ENCODE data around the gene C22orf15. TPM values are rescaled to one million over a fixed set of nuclear protein-coding genes. Genes with fewer than 3 reads are reported as not detected.

Gene C22orf15
- total RNA-seq, 1 donor from 2014 or later = not detected

DNA sequence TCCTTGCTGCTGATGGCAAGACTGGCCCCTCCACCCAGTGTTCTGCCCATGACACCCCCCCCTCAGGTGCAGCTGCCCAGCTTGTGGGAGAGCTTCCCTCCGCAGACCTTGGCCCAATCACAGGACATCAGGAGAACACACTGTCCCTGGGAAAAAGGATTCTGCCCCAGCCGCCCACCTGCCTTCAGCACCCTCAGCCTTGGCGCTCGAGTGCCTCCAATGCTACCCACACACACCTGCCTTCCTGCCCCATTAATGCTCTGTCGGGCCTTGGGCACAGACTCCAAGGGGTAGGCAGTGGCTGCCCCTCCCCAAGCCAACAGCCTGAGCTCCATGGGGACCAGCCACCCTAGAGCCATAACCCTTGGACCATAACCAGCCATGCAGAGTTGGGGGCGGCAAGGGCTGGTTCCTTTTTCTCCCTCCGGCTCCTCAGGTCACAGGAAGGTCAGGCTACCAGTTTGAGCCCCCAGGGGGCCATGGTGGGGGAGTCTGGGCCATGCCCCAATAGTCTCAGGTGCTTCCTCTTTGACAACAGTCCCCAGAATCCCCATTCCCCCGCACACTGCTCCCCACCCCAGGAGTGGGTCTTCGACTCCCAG is 10.6 kb upstream of the C22orf15 start:
- Histone ChIP-seq H3K27me3 (no peaks in the 10 kb centered on the region), H3K4me3 (no peak overlapping the region), H3K4me1 (peaks cover 0 to 3% of the 10 kb centered on the region in 2 donors), H3K27ac (no peak overlapping the region), H3K9me3 (no peaks in the 10 kb centered on the region), H3K36me3 (no peaks in the 10 kb centered on the region)
- intact Hi-C loops (cut with DNase I) = no loop called here
- TF ChIP-seq, protein P1, sequence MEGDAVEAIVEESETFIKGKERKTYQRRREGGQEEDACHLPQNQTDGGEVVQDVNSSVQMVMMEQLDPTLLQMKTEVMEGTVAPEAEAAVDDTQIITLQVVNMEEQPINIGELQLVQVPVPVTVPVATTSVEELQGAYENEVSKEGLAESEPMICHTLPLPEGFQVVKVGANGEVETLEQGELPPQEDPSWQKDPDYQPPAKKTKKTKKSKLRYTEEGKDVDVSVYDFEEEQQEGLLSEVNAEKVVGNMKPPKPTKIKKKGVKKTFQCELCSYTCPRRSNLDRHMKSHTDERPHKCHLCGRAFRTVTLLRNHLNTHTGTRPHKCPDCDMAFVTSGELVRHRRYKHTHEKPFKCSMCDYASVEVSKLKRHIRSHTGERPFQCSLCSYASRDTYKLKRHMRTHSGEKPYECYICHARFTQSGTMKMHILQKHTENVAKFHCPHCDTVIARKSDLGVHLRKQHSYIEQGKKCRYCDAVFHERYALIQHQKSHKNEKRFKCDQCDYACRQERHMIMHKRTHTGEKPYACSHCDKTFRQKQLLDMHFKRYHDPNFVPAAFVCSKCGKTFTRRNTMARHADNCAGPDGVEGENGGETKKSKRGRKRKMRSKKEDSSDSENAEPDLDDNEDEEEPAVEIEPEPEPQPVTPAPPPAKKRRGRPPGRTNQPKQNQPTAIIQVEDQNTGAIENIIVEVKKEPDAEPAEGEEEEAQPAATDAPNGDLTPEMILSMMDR (IDR thresholded peaks at IDR 0.05) = no peak
- no peak for DNase-seq (ENCODE audit: low spot score in 2 of 2)

DNA sequence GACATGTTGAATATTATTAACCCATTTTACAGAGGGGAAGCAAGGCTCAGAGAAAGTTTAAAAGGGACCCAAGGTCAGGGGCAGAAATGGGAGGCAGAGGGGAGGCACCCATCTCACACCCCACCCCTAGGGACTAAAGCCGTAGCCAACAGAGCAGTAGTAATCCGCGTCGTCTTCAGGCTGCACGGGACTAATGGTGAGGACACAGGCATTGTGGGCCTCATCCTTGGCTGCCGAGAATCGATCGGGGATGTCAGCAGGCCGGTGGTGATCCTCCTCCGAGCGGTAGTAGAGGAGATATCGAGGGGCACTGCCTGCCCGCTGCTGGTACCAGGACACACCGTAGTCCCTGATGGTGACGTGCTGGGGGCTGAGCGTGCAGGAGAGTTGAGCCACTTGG is 10.0 kb upstream of the C22orf15 start:
- DNase-seq (ENCODE audit: low spot score in 2 of 2) = no peak
- Histone ChIP-seq H3K27me3 (no peaks in the 10 kb centered on the region), H3K27ac (no peak overlapping the region), H3K4me3 (no peak overlapping the region), H3K4me1 (peaks cover 0 to 3% of the 10 kb centered on the region in 2 donors), H3K9me3 (no peaks in the 10 kb centered on the region), H3K36me3 (no peaks in the 10 kb centered on the region)
- intact Hi-C loops (cut with DNase I) = no loop called here
- TF ChIP-seq, protein P1 (IDR thresholded peaks at IDR 0.05) = no peak

DNA sequence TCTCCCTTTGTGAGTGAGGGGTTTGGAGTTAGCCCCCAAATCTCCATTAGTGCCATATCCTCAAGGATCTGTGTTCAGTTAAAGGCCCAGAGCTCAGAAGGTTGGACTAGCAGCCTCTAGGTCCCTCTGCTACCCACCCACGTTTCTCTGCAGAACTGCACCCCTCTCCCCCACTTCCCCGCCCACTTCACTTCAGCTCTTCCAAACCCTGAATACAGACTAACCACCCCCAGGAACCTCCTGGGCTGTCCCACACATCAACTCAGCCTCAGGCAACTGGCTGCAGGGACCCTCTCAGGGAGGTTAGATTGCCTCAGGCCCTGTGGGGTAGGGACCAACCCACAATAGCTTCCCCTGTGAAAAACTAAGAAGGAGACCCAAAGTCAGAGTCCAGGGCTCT is 9.4 kb upstream of the C22orf15 start:
- H3K4me3 ChIP-seq = no peak overlapping the region
- TF ChIP-seq, protein P1 (IDR thresholded peaks at IDR 0.05) = no peak
- peaks cover 0 to 3% of the 10 kb centered on the region in 2 donors for H3K4me1 ChIP-seq
- H3K9me3 ChIP-seq = no peaks in the 10 kb centered on the region
- no peak overlapping the region for H3K27ac ChIP-seq
- no peak for DNase-seq (ENCODE audit: low spot score in 2 of 2)
- intact Hi-C loops (cut with DNase I) = no loop called here
- no peaks in the 10 kb centered on the region for H3K27me3 ChIP-seq
- H3K36me3 ChIP-seq = no peaks in the 10 kb centered on the region

DNA sequence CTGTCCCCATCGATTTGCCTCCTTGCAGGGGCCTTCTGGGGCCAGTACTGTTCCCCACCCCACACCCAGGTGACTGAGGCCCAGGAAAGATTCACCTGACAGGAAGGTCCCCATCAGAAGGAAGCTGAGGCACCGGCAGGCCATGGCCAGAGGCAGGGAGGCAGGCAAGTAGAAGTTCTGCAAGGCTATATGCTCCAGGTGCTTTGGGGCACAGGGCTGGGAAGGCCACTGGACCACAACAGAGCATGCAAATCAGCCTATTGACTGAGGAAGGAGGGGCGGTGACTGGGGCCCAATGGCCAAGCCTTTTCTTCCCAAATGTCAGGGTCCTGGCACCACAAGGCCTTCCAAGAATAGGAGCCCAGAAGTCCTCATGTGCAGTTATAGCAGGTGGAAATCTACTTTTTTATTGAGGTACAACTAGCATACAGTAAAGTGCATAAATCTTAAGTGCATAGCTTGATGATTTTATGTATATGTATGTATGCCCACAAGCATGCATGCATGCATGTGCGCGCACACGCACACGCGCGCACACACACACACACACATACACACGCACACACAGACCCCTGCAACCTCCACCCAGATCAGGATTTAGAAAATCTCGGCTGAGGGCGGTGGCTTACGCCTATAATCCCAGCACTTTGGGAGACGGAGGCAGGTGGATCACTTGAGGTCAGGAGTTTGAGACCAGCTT is 8.4 kb upstream of the C22orf15 start, which contains the start of gene VPREB3:
VPREB3 (minus strand) TSS at position 206 of the 700 bp plus-strand sequence; CDS start at position 144, 62 bp downstream.
- Histone ChIP-seq H3K4me3 (no peak within 1 kb of the TSS), H3K27me3 (no peaks in the 10 kb centered on the region), H3K9me3 (no peaks in the 10 kb centered on the region), H3K36me3 (no peaks in the 10 kb centered on the region), H3K4me1 (peaks cover 0 to 3% of the 10 kb centered on the region in 2 donors), H3K27ac (no peak within 1 kb of the TSS)
- no peak for DNase-seq (ENCODE audit: low spot score in 2 of 2)
- TF ChIP-seq, protein P1 (IDR thresholded peaks at IDR 0.05) = no peak
- intact Hi-C loops (cut with DNase I) = no loop called here

DNA sequence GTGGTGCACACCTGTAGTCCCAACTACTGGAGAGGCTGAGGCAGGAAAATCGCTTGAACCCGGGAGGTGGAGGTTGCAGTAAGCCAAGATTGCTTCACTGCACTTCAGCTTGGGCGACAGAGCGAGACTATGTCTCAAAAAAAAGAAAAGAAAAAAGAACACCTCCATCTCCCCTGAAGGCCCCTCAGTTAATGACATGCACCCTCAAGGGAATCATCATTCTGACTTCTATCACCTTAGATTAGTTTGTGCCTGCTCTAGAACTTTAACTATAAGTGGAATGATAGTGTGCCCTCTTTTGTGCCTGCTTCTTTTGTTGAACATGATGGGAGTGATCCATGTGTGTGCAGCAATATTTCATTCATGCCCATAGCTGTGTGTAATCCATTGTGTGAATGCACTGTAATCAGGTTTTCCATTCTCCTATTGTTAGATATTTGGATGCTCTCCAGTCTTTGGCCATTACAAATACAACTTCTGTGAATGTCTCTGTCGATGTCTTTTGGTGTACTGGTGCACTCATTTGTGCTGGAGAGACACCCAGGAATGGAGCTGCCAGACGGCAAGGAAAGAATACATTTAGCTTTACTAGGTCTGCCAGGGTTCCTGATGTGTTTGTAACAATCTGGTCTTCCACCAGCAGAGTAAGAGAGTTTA is 7.7 kb upstream of the C22orf15 start:
- no peak overlapping the region for H3K4me3 ChIP-seq
- no peaks in the 10 kb centered on the region for H3K4me1 ChIP-seq
- no peak overlapping the region for H3K27ac ChIP-seq
- H3K36me3 ChIP-seq = no peaks in the 10 kb centered on the region
- intact Hi-C loops (cut with DNase I) = no loop called here
- no peak for DNase-seq (ENCODE audit: low spot score in 2 of 2)
- H3K9me3 ChIP-seq = no peaks in the 10 kb centered on the region
- TF ChIP-seq, protein P1 (IDR thresholded peaks at IDR 0.05) = no peak
- H3K27me3 ChIP-seq = no peaks in the 10 kb centered on the region

All from ascending aorta (tissue), 2 donors.